WERI-Rb-1 (cell line): Measurements from ENCODE around the gene FER1L5.
A peak's percentile ranks its signal among the peaks of the same experiment; 100 is the strongest.

Source experiments
- DNase-seq: peaks from one replicate; pipeline ENCODE4 v3.0.0-alpha.2; 2020
- H3K27ac ChIP-seq: fragments of 250-450 bp; sonication (Bioruptor Pico); 2 replicates; pipeline ENCODE4 v1.5.1; 2020; ENCODE audit warnings: mild to moderate bottlenecking, moderate library complexity
- H3K27me3 ChIP-seq: fragments of 250-450 bp; sonication (Bioruptor Pico); 2 replicates; pipeline ENCODE4 v1.5.1; 2021; ENCODE audit warnings: mild to moderate bottlenecking, low read depth, moderate library complexity; ENCODE audit not compliant: insufficient read depth, severe bottlenecking
- H3K36me3 ChIP-seq: fragments of 250-450 bp; sonication (Bioruptor Pico); 2 replicates; pipeline ENCODE4 v1.5.1; 2020; ENCODE audit warnings: mild to moderate bottlenecking, moderate library complexity
- H3K4me3 ChIP-seq: 2 replicates; pipeline ENCODE4 v1.5.1; 2011; ENCODE audit warnings: low read depth, mild to moderate bottlenecking, control low read depth, low read length
- H3K9me3 ChIP-seq: fragments of 250-450 bp; sonication (Bioruptor Pico); 2 replicates; pipeline ENCODE4 v1.5.1; 2021; ENCODE audit warnings: mild to moderate bottlenecking, moderate library complexity; ENCODE audit not compliant: severe bottlenecking
- TF ChIP-seq, protein P1 (sequence below): IDR thresholded peaks from 2 replicates; pipeline ENCODE4 v1.5.1; 2011; ENCODE audit warnings: low read depth, mild to moderate bottlenecking, control low read depth, inconsistent platforms, low read length

FER1L5 gene

DNA sequence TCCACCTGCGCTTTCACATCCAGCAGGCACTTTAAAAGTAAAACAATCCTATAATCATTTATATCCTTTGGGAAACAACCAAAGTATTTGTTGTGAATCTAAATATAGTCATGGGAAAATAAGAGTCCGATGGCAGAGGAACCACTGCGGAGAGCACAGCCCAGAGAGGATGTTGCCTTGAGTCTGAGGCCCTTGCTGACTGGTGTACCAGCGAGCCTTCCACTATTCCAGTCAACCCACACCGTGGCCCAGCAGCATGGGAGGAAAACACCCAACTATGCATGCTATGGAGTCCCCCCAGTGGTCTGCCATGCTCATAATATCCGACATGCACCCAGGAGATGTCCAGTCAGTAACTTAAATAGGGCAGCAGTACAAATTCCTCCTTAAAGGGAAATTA, 26.0 kb upstream of the FER1L5 start:
- no peaks in the 10 kb centered on the region for H3K9me3 ChIP-seq
- H3K4me3 ChIP-seq, result no peak overlapping the region
- H3K27ac ChIP-seq, result no peak overlapping the region
- DNase-seq, result no peak
- peaks cover 67% of the 10 kb centered on the region for H3K36me3 ChIP-seq
- H3K27me3 ChIP-seq, result no peaks in the 10 kb centered on the region
- TF ChIP-seq, protein P1, sequence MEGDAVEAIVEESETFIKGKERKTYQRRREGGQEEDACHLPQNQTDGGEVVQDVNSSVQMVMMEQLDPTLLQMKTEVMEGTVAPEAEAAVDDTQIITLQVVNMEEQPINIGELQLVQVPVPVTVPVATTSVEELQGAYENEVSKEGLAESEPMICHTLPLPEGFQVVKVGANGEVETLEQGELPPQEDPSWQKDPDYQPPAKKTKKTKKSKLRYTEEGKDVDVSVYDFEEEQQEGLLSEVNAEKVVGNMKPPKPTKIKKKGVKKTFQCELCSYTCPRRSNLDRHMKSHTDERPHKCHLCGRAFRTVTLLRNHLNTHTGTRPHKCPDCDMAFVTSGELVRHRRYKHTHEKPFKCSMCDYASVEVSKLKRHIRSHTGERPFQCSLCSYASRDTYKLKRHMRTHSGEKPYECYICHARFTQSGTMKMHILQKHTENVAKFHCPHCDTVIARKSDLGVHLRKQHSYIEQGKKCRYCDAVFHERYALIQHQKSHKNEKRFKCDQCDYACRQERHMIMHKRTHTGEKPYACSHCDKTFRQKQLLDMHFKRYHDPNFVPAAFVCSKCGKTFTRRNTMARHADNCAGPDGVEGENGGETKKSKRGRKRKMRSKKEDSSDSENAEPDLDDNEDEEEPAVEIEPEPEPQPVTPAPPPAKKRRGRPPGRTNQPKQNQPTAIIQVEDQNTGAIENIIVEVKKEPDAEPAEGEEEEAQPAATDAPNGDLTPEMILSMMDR, result no peak

DNA sequence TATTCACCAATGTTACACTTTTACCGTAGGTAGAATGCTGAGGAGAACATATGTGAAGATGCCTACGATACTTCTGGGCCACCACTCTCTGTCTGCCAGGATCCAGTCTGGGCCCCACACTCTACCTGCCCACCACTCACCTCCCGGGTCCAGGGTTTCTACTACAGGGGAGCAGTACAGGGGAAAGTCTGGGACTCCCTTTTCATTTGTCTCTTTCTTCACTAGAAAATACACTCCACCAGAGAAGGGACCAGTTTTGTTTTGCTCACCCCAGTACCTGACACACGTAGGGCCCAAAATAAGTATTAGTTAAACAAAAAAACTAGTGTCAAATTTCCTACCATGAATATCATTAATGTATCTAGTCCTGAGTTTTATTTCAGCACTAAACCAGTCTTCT, 25.6 kb upstream of the FER1L5 start:
- TF ChIP-seq, protein P1, result no peak
- H3K9me3 ChIP-seq, result no peaks in the 10 kb centered on the region
- H3K36me3 ChIP-seq, result peaks cover 66% of the 10 kb centered on the region
- no peak overlapping the region for H3K4me3 ChIP-seq
- no peak overlapping the region for H3K27ac ChIP-seq
- no peak for DNase-seq
- H3K27me3 ChIP-seq, result no peaks in the 10 kb centered on the region

GRCh38 chr2:96618596-96619283, 23.8 kb upstream of the FER1L5 start:
- no peaks in the 10 kb centered on the region for H3K9me3 ChIP-seq
- TF ChIP-seq, protein P1, result no peak
- no peak overlapping the region for H3K4me3 ChIP-seq
- peaks cover 57% of the 10 kb centered on the region for H3K36me3 ChIP-seq
- no peaks in the 10 kb centered on the region for H3K27me3 ChIP-seq
- H3K27ac ChIP-seq, result no peak overlapping the region
- DNase-seq, result no peak

DNA sequence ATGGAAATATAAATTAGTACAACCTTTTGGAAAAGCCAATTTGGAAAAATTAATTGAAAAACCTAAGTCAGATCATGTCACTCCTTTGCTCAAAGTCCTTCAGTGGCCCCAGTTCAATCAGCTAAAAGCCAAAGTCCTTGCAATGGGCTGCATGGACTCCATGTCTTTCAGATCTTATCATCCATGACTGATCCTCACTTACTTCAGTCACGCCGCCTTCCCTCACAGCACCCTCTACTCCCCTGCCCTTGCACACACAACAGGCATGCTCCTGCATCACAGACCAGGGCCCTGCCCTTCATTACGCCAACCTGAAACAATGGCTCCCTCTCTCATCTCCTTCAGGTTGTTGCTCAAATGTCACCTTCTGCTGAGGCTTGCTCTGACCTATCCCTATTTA, 20.0 kb upstream of the FER1L5 start:
- H3K4me3 ChIP-seq, result no peak overlapping the region
- no peak overlapping the region for H3K27ac ChIP-seq
- peaks cover 48% of the 10 kb centered on the region for H3K36me3 ChIP-seq
- TF ChIP-seq, protein P1, result no peak
- H3K27me3 ChIP-seq, result no peaks in the 10 kb centered on the region
- H3K9me3 ChIP-seq, result no peaks in the 10 kb centered on the region
- peak; percentile 58 for DNase-seq

DNA sequence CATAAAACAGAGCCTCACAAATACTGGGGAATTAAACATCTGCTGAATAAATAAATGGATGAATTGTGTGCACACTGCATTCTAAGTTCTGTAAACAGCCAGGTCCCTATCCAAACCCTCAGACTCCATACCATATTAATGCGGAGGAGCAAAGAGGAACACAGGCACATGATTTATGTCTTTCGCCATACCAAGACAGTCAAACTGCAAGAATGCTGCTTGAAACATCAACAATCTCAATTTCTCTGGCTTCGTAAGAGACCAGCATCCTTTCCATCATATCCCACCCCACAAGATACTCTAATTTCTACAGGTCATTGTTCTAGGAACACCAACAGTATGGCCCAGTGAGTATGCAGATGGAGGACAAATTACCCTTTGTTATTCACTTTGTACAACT, 19.4 kb upstream of the FER1L5 start:
- Histone ChIP-seq H3K4me3 (no peak overlapping the region), H3K27ac (no peak overlapping the region), H3K36me3 (peaks cover 53% of the 10 kb centered on the region), H3K27me3 (no peaks in the 10 kb centered on the region), H3K9me3 (no peaks in the 10 kb centered on the region)
- no peak for DNase-seq
- TF ChIP-seq, protein P1, result no peak
